ENCODE data around the gene ZNF532.

- no peak for TF ChIP-seq OSR1 (CRISPR knock-in tag; IDR thresholded peaks at IDR 0.05)
- TF ChIP-seq ZNF565 (CRISPR knock-in tag; conservative IDR thresholded peaks at IDR 0.05; ENCODE audit: low read depth), result no peak
- no peak for TF ChIP-seq CREB5 (CRISPR knock-in tag; IDR thresholded peaks at IDR 0.05; ENCODE audit: low read depth)
- no peak for TF ChIP-seq ZC3H10 (CRISPR knock-in tag; IDR thresholded peaks at IDR 0.05)
- no peak for TF ChIP-seq PATZ1 (CRISPR knock-in tag; IDR thresholded peaks at IDR 0.05; ENCODE audit: borderline replicate concordance)
- no peak for TF ChIP-seq SNAI2 (CRISPR knock-in tag; IDR thresholded peaks at IDR 0.05)
- no peak for TF ChIP-seq ZFP3 (CRISPR knock-in tag; IDR thresholded peaks at IDR 0.05)
- no peak for TF ChIP-seq ZFP30 (CRISPR knock-in tag; IDR thresholded peaks at IDR 0.05)
These were observed 96.5 kb downstream of the ZNF532 start for GRCh38 chr18:58960946-58961722.

Data from SK-N-SH treated with all-trans-retinoic acid at 6 μM for 48 hours (cell line).